Mesenchymal stem cell (in vitro differentiated cells and primary cell): ENCODE measurements around the gene PSMD2.

ENCODE experiments used
- DNase-seq: peaks from one replicate; pipeline ENCODE4 v3.0.0-alpha.2; 2013
- H2AFZ ChIP-seq: one replicate; pipeline ENCODE4 v1.6.1; 2013; ENCODE audit warnings: low read depth, mild to moderate bottlenecking, control low read depth, inconsistent platforms, low read length, moderate library complexity
- H2AK5ac ChIP-seq: 2 replicates; pipeline ENCODE4 v1.6.1; 2013; ENCODE audit warnings: low read length, moderate library complexity, mild to moderate bottlenecking, inconsistent platforms; ENCODE audit not compliant: severe bottlenecking
- H2BK120ac ChIP-seq: one replicate; pipeline ENCODE4 v1.6.1; 2013; ENCODE audit warnings: low read depth, mild to moderate bottlenecking, inconsistent platforms, low read length, moderate library complexity
- H2BK12ac ChIP-seq, 2 experiments: one replicate each; pipeline ENCODE4 v1.6.1; 2013; ENCODE audit warnings: inconsistent platforms in 2 of 2, low read length in 2 of 2, mild to moderate bottlenecking in 2 of 2, moderate library complexity in 2 of 2, control low read depth in 1 of 2
- H2BK15ac ChIP-seq: one replicate; pipeline ENCODE4 v1.6.1; 2013; ENCODE audit warnings: mild to moderate bottlenecking, low read depth, inconsistent platforms; ENCODE audit not compliant: poor library complexity, severe bottlenecking
- H2BK5ac ChIP-seq: 2 replicates; pipeline ENCODE4 v1.6.1; 2013; ENCODE audit warnings: low read depth, mild to moderate bottlenecking, low read length, control low read depth, inconsistent platforms; ENCODE audit not compliant: poor library complexity, severe bottlenecking
- H3K14ac ChIP-seq, 2 experiments: one replicate each; pipeline ENCODE4 v1.6.1; 2013; ENCODE audit warnings: inconsistent platforms in 2 of 2, low read length in 2 of 2, control low read depth in 1 of 2, mild to moderate bottlenecking in 1 of 2, moderate library complexity in 1 of 2
- H3K18ac ChIP-seq, 2 experiments: one replicate each; pipeline ENCODE4 v1.6.1; 2013; ENCODE audit warnings: inconsistent platforms in 2 of 2, low read length in 2 of 2, control low read depth in 1 of 2, low read depth in 1 of 2, mild to moderate bottlenecking in 1 of 2
- H3K23ac ChIP-seq, 2 experiments: one replicate each; pipeline ENCODE4 v1.6.1; 2013; ENCODE audit warnings: inconsistent platforms in 2 of 2, low read length in 2 of 2, mild to moderate bottlenecking in 2 of 2, moderate library complexity in 2 of 2, control low read depth in 1 of 2
- H3K27ac ChIP-seq: 2 replicates; pipeline ENCODE4 v1.5.1; 2013; ENCODE audit warnings: mild to moderate bottlenecking, moderate library complexity, low read length, control low read depth, inconsistent platforms; ENCODE audit not compliant: poor library complexity, severe bottlenecking
- H3K27me3 ChIP-seq, 2 experiments: 2 replicates each; pipeline versions ENCODE4 v1.6.1 to v1.7.0; 2013; ENCODE audit warnings: low read length in 2 of 2, mild to moderate bottlenecking in 2 of 2, moderate library complexity in 2 of 2, control low read depth in 1 of 2, inconsistent platforms in 1 of 2; ENCODE audit not compliant: control insufficient read depth in 1 of 2, insufficient read depth in 1 of 2
- H3K36me3 ChIP-seq, 2 experiments: 2 replicates each; pipeline versions ENCODE4 v1.6.1 to v1.7.0; 2013; ENCODE audit warnings: low read length in 2 of 2, control low read depth in 1 of 2, inconsistent platforms in 1 of 2, low read depth in 1 of 2, mild to moderate bottlenecking in 1 of 2; ENCODE audit not compliant: insufficient read depth in 2 of 2, control insufficient read depth in 1 of 2
- H3K4ac ChIP-seq, 2 experiments: one replicate each; pipeline ENCODE4 v1.6.1; 2013; ENCODE audit warnings: inconsistent platforms in 2 of 2, low read length in 2 of 2, mild to moderate bottlenecking in 2 of 2, moderate library complexity in 2 of 2, control low read depth in 1 of 2, low read depth in 1 of 2
- H3K4me1 ChIP-seq: 2 replicates; pipeline ENCODE4 v1.6.1; 2013; ENCODE audit warnings: low read depth, low read length, control low read depth; ENCODE audit not compliant: control insufficient read depth, insufficient read depth
- H3K4me2 ChIP-seq: 2 replicates; pipeline ENCODE4 v1.6.1; 2013; ENCODE audit warnings: low read length, mild to moderate bottlenecking, inconsistent platforms; ENCODE audit not compliant: poor library complexity, severe bottlenecking
- H3K4me3 ChIP-seq, 2 experiments: 2 replicates each; pipeline versions ENCODE4 v1.5.1 to v1.7.0; 2013; ENCODE audit warnings: low read length in 2 of 2, mild to moderate bottlenecking in 2 of 2, control low read depth in 1 of 2, low read depth in 1 of 2; ENCODE audit not compliant: insufficient read depth in 1 of 2
- H3K79me1 ChIP-seq: replicated peaks from 2 replicates; pipeline ENCODE4 v1.6.1; 2013; ENCODE audit warnings: mild to moderate bottlenecking, control low read depth, low read length, inconsistent platforms; ENCODE audit not compliant: poor library complexity, severe bottlenecking
- H3K9ac ChIP-seq: 2 replicates; pipeline ENCODE4 v1.7.0; 2013; ENCODE audit warnings: mild to moderate bottlenecking, low read length, moderate library complexity
- H3K9me3 ChIP-seq: 2 replicates; pipeline ENCODE4 v1.7.0; 2013; ENCODE audit warnings: mild to moderate bottlenecking, low read length; ENCODE audit not compliant: control insufficient read depth
- H4K8ac ChIP-seq: one replicate; pipeline ENCODE4 v1.6.1; 2013; ENCODE audit warnings: inconsistent platforms, mild to moderate bottlenecking, low read length, moderate library complexity
- H4K91ac ChIP-seq: one replicate; pipeline ENCODE4 v1.6.1; 2013; ENCODE audit warnings: mild to moderate bottlenecking, low read length, inconsistent platforms
- WGBS: methylation state at CpG from one replicate; pipeline ENCODE4 v1.1.7; 2013; ENCODE audit warnings: mixed read lengths; 5-methylcytosine and 5-hydroxymethylcytosine counted together

The PSMD2 gene

DNA sequence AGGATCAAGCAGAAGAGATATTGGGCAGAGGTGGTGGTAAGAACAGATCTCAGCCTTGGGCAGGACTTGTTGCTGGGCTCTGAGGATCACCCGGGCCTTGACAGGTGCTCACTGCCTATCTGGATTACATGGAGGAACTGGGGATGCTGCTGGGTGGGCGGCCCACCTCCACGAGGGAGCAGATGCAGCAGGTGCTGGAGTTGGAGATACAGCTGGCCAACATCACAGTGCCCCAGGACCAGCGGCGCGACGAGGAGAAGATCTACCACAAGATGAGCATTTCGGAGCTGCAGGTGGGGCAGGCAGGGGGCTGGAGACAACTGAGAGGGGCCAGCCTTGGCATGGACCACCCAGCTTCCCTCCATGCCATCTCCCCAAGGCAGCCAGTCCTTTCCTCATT lies 15.4 kb upstream of the PSMD2 start:
- peaks cover 10% of the 10 kb centered on the region for H3K9me3 ChIP-seq

DNA sequence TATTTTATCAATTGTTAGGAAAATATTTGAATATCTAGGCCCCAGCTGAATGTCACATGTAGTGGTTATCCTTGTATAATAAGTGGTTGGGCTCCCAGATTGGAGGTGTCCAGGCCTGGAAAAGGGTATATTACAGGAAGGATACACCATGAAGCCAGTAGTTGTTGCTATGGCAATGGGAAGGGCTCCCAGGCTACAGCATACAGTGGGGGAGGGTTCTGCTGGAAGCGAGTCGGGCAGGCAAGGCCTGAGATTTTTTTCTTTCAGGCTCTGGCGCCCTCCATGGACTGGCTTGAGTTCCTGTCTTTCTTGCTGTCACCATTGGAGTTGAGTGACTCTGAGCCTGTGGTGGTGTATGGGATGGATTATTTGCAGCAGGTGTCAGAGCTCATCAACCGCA lies 14.3 kb upstream of the PSMD2 start:
- Histone ChIP-seq H3K36me3 (no peaks in the 10 kb centered on the region), H4K91ac (no peak overlapping the region), H2AK5ac (no peak overlapping the region), H2BK12ac (no peak overlapping the region), H3K9ac (no peak overlapping the region), H3K18ac (no peak overlapping the region), H3K14ac (no peak overlapping the region), H3K4me3 (no peak overlapping the region), H3K27me3 (peaks cover 23 to 30% of the 10 kb centered on the region in 2 experiments), H3K9me3 (peaks cover 10% of the 10 kb centered on the region), H3K27ac (no peak overlapping the region), H4K8ac (no peak overlapping the region), H3K23ac (no peak overlapping the region), H2BK5ac (no peak overlapping the region), H3K4me1 (no peaks in the 10 kb centered on the region), H3K79me1 (no peaks in the 10 kb centered on the region), H2BK120ac (no peak overlapping the region), H3K4ac (no peak overlapping the region), H2AFZ (no peak overlapping the region), H3K4me2 (no peak overlapping the region), H2BK15ac (no peak overlapping the region)
- WGBS, result 18% methylated on average over 4 of the region's 4 CpGs
- DNase-seq, result peak; percentile 75

More for the DNA sequence above, 15.4 kb upstream of the PSMD2 start:
- Histone ChIP-seq H2BK5ac (no peak overlapping the region), H3K4me2 (no peak overlapping the region), H2AK5ac (no peak overlapping the region), H2AFZ (no peak overlapping the region), H3K27me3 (peaks cover 27 to 36% of the 10 kb centered on the region in 2 experiments), H2BK120ac (no peak overlapping the region), H3K23ac (no peak overlapping the region), H3K27ac (no peak overlapping the region), H3K4me3 (no peak overlapping the region), H3K18ac (no peak overlapping the region), H3K79me1 (no peaks in the 10 kb centered on the region), H3K4ac (no peak overlapping the region), H2BK15ac (no peak overlapping the region), H3K36me3 (no peaks in the 10 kb centered on the region), H3K9ac (no peak overlapping the region), H4K91ac (no peak overlapping the region), H2BK12ac (no peak overlapping the region), H4K8ac (no peak overlapping the region), H3K14ac (no peak overlapping the region), H3K4me1 (no peaks in the 10 kb centered on the region)
- DNase-seq, result no peak
- 86% methylated on average over 8 of the region's 8 CpGs for WGBS

DNA sequence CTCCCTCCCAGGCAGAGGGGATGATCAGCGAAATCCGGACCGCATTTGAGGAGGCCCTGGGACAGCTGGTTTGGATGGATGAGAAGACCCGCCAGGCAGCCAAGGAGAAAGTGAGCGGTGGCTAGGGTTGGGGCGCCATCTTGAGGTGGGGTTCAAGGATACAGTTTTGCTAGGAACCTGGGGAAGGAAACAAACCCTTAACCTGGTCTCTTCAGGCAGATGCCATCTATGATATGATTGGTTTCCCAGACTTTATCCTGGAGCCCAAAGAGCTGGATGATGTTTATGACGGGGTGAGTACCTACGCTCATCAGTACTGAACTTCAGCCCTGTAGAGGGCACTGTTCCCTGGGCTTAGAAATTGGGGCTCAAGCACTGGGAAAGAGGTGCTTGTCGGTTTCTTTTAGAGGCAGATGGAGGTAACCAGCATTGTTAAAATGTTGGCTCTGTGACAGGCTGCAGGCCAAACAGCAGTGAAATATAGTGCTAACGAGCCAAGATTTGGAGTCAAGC lies 9.6 kb upstream of the PSMD2 start:
- H3K27me3 ChIP-seq, result peaks cover 26 to 31% of the 10 kb centered on the region in 2 experiments
- H2BK120ac ChIP-seq, result no peak overlapping the region
- no peak overlapping the region for H2BK12ac ChIP-seq
- H3K14ac ChIP-seq, result no peak overlapping the region
- peak overlapping the region; percentile 4 for H3K9ac ChIP-seq
- H2BK15ac ChIP-seq, result no peak overlapping the region
- H3K79me1 ChIP-seq, result no peaks in the 10 kb centered on the region
- H3K4ac ChIP-seq, result no peak overlapping the region
- H3K4me3 ChIP-seq, result no peak overlapping the region
- no peak overlapping the region for H2AK5ac ChIP-seq
- DNase-seq, result peak; percentile 51
- no peak overlapping the region for H2AFZ ChIP-seq
- no peak overlapping the region for H4K8ac ChIP-seq
- no peak overlapping the region for H4K91ac ChIP-seq
- H3K36me3 ChIP-seq, result no peaks in the 10 kb centered on the region
- H3K9me3 ChIP-seq, result no peaks in the 10 kb centered on the region
- H3K18ac ChIP-seq, result no peak overlapping the region
- 18% methylated on average over 10 of the region's 10 CpGs for WGBS
- H3K23ac ChIP-seq, result no peak overlapping the region
- H3K27ac ChIP-seq, result no peak overlapping the region
- H2BK5ac ChIP-seq, result no peak overlapping the region
- no peak overlapping the region for H3K4me2 ChIP-seq
- no peaks in the 10 kb centered on the region for H3K4me1 ChIP-seq

DNA sequence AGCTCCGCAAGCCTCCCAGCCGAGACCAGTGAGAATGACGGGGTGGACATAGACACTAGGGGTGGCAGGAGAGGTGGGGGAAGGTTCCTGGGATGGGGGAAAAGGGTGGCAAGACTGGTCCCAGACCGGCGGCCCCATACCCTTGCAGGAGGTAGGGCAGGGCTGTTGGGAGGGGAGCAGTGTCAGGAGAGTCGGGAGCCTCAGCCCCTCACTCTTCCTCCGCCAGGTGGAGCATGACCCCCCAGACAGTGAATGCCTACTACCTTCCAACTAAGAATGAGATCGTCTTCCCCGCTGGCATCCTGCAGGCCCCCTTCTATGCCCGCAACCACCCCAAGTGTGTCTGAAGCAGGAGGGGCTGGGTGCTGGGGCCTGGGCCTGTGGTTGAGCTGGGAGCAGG lies 8.7 kb upstream of the PSMD2 start:
- Histone ChIP-seq H3K4me3 (no peak overlapping the region), H2BK120ac (no peak overlapping the region), H2BK5ac (no peak overlapping the region), H2BK12ac (no peak overlapping the region), H2AFZ (no peak overlapping the region), H2AK5ac (no peak overlapping the region), H3K27ac (no peak overlapping the region), H3K27me3 (peaks cover 24 to 28% of the 10 kb centered on the region in 2 experiments), H3K9ac (no peak overlapping the region), H3K79me1 (no peaks in the 10 kb centered on the region), H3K9me3 (no peaks in the 10 kb centered on the region), H4K8ac (no peak overlapping the region), H3K4ac (no peak overlapping the region), H4K91ac (no peak overlapping the region), H3K18ac (no peak overlapping the region), H3K36me3 (no peaks in the 10 kb centered on the region), H3K4me2 (no peak overlapping the region), H3K4me1 (no peaks in the 10 kb centered on the region), H2BK15ac (no peak overlapping the region), H3K14ac (no peak overlapping the region), H3K23ac (no peak overlapping the region)
- WGBS, result 99% methylated on average over 6 of the region's 10 CpGs
- DNase-seq, result no peak
